ENCODE measurements around the gene SLIT3.

Gene SLIT3

GRCh38 chr5:168939887-168940544, 360.9 kb downstream of the SLIT3 start:
- peaks cover 4 to 7% of the 10 kb centered on the region in 2 donors for H3K27me3 Mint-ChIP-seq
- peak overlapping the region in 1 of 2 donors; percentile 14 for H3K4me3 Mint-ChIP-seq
- DNase-seq, result no peak
- no peak overlapping the region for H3K27ac Mint-ChIP-seq
- H3K4me1 Mint-ChIP-seq, result peaks cover 7 to 13% of the 10 kb centered on the region in 2 donors
- peak; percentile 95 to 96 for ATAC-seq (replicated peaks)
- H3K36me3 Mint-ChIP-seq, result no peaks in the 10 kb centered on the region
- peaks cover 2 to 6% of the 10 kb centered on the region in 2 donors for H3K9me3 Mint-ChIP-seq

GRCh38 chr5:168939156-168939800, 361.7 kb downstream of the SLIT3 start:
- DNase-seq (no peak), ATAC-seq (replicated peaks) (no peak)
- H3K27ac Mint-ChIP-seq, result no peak overlapping the region
- peaks cover 5 to 7% of the 10 kb centered on the region in 2 donors for H3K27me3 Mint-ChIP-seq
- H3K36me3 Mint-ChIP-seq, result no peaks in the 10 kb centered on the region
- H3K4me3 Mint-ChIP-seq, result no peak overlapping the region
- peaks cover 7 to 8% of the 10 kb centered on the region in 2 donors for H3K4me1 Mint-ChIP-seq
- H3K9me3 Mint-ChIP-seq, result peaks cover 2 to 6% of the 10 kb centered on the region in 2 donors

- H3K9me3 Mint-ChIP-seq, result peaks cover 2 to 6% of the 10 kb centered on the region in 2 donors
- DNase-seq (no peak), ATAC-seq (replicated peaks) (no peak)
- no peaks in the 10 kb centered on the region for H3K36me3 Mint-ChIP-seq
- H3K27ac Mint-ChIP-seq, result no peak overlapping the region
- peaks cover 5 to 7% of the 10 kb centered on the region in 2 donors for H3K27me3 Mint-ChIP-seq
- peaks cover 7 to 8% of the 10 kb centered on the region in 2 donors for H3K4me1 Mint-ChIP-seq
- no peak overlapping the region for H3K4me3 Mint-ChIP-seq
Observed at GRCh38 chr5:168936511-168936910, 364.4 kb downstream of the SLIT3 start.

GRCh38 chr5:168935183-168935582, 365.8 kb downstream of the SLIT3 start:
- Mint-ChIP-seq H3K9me3 (peaks cover 2 to 6% of the 10 kb centered on the region in 2 donors), H3K27me3 (peaks cover 7 to 12% of the 10 kb centered on the region in 2 donors), H3K36me3 (no peaks in the 10 kb centered on the region), H3K4me3 (no peak overlapping the region), H3K4me1 (peaks cover 0 to 3% of the 10 kb centered on the region in 2 donors), H3K27ac (no peak overlapping the region)
- ATAC-seq (replicated peaks), result no peak
- DNase-seq, result no peak

- ATAC-seq (replicated peaks) (no peak), DNase-seq (no peak)
- peaks cover 7 to 12% of the 10 kb centered on the region in 2 donors for H3K27me3 Mint-ChIP-seq
- no peak overlapping the region for H3K4me3 Mint-ChIP-seq
- H3K27ac Mint-ChIP-seq, result no peak overlapping the region
- peaks cover 2 to 6% of the 10 kb centered on the region in 2 donors for H3K9me3 Mint-ChIP-seq
- no peaks in the 10 kb centered on the region for H3K36me3 Mint-ChIP-seq
- H3K4me1 Mint-ChIP-seq, result peaks cover 0 to 2% of the 10 kb centered on the region in 2 donors
Observed at GRCh38 chr5:168934169-168934568, 366.8 kb downstream of the SLIT3 start.

- Mint-ChIP-seq H3K27me3 (peaks cover 7 to 12% of the 10 kb centered on the region in 2 donors), H3K27ac (no peak overlapping the region), H3K4me1 (no peaks in the 10 kb centered on the region), H3K9me3 (peaks cover 2 to 6% of the 10 kb centered on the region in 2 donors), H3K4me3 (no peak overlapping the region), H3K36me3 (no peaks in the 10 kb centered on the region)
- DNase-seq, result no peak
- no peak for ATAC-seq (replicated peaks)
Observed at GRCh38 chr5:168932400-168933189, 368.3 kb downstream of the SLIT3 start.

GRCh38 chr5:168931638-168932345, 369.1 kb downstream of the SLIT3 start:
- Mint-ChIP-seq H3K27me3 (peaks cover 1 to 12% of the 10 kb centered on the region in 2 donors), H3K27ac (no peak overlapping the region), H3K4me3 (no peak overlapping the region), H3K9me3 (peaks cover under 1 to 2% of the 10 kb centered on the region in 2 donors), H3K36me3 (no peaks in the 10 kb centered on the region), H3K4me1 (no peaks in the 10 kb centered on the region)
- ATAC-seq (replicated peaks) (peak; percentile 57 to 91), DNase-seq (no peak)

GRCh38 chr5:168929656-168930055, 371.3 kb downstream of the SLIT3 start:
- Mint-ChIP-seq H3K9me3 (no peaks in the 10 kb centered on the region), H3K4me1 (no peaks in the 10 kb centered on the region), H3K27me3 (peaks cover 0 to 8% of the 10 kb centered on the region in 2 donors), H3K4me3 (no peak overlapping the region), H3K36me3 (no peaks in the 10 kb centered on the region), H3K27ac (no peak overlapping the region)
- DNase-seq (no peak), ATAC-seq (replicated peaks) (no peak)

GRCh38 chr5:168925160-168925559, 375.8 kb downstream of the SLIT3 start:
- H3K36me3 Mint-ChIP-seq, result no peaks in the 10 kb centered on the region
- H3K4me1 Mint-ChIP-seq, result peaks cover 5 to 9% of the 10 kb centered on the region in 2 donors
- no peak overlapping the region for H3K27ac Mint-ChIP-seq
- peaks cover 0 to 1% of the 10 kb centered on the region in 2 donors for H3K9me3 Mint-ChIP-seq
- ATAC-seq (replicated peaks) (no peak), DNase-seq (no peak)
- H3K4me3 Mint-ChIP-seq, result no peak overlapping the region
- H3K27me3 Mint-ChIP-seq, result peaks cover 15 to 25% of the 10 kb centered on the region in 2 donors

- Mint-ChIP-seq H3K36me3 (no peaks in the 10 kb centered on the region), H3K27ac (no peak overlapping the region), H3K27me3 (peaks cover 23 to 30% of the 10 kb centered on the region in 2 donors), H3K4me1 (peaks cover 8 to 18% of the 10 kb centered on the region in 2 donors), H3K9me3 (peaks cover 0 to 1% of the 10 kb centered on the region in 2 donors), H3K4me3 (no peak overlapping the region)
- DNase-seq, result no peak
- ATAC-seq (replicated peaks), result no peak
Observed at GRCh38 chr5:168921147-168921866, 379.6 kb downstream of the SLIT3 start.

GRCh38 chr5:168920019-168920810, 380.7 kb downstream of the SLIT3 start:
- Mint-ChIP-seq H3K9me3 (peaks cover 0 to 1% of the 10 kb centered on the region in 2 donors), H3K27ac (no peak overlapping the region), H3K4me3 (no peak overlapping the region), H3K36me3 (no peaks in the 10 kb centered on the region), H3K4me1 (peaks cover 8 to 18% of the 10 kb centered on the region in 2 donors), H3K27me3 (peaks cover 23 to 30% of the 10 kb centered on the region in 2 donors)
- ATAC-seq (replicated peaks), result peak in 1 of 2 donors; percentile 27
- no peak for DNase-seq

- Mint-ChIP-seq H3K27ac (no peak overlapping the region), H3K4me1 (peaks cover 8 to 18% of the 10 kb centered on the region in 2 donors), H3K27me3 (peaks cover 23 to 30% of the 10 kb centered on the region in 2 donors), H3K4me3 (no peak overlapping the region), H3K9me3 (no peaks in the 10 kb centered on the region), H3K36me3 (no peaks in the 10 kb centered on the region)
- ATAC-seq (replicated peaks), result no peak
- DNase-seq, result no peak
Observed at GRCh38 chr5:168917947-168918600, 382.9 kb downstream of the SLIT3 start.
